Measurements from ENCODE around the gene CNTNAP4. TPM values are rescaled to one million over a fixed set of nuclear protein-coding genes. Genes with fewer than 3 reads are reported as not detected.

CNTNAP4 gene
- polyA plus RNA-seq, 1 donor (not counting 4 experiments of a cell fraction or from before 2014, with no cell fraction given), result 0.08 TPM

DNA sequence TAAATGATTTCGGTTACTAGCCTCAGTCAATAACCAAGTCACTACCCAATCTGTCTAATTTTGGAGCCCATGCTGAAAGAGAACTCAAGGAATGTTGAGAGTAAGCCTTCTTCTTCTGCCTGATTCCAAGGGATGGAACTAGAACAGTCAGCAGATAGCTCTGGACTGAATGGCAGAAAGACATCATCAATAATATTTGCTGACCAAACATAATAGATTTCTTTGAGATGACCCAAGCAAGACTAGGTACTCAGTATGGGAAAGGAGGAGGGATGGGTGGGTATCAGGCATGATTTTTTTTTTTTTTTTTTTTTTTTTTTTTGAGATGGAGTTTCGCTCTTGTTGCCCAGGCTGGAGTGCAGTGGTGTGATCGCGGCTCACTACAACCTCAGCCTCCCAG is 330.1 kb downstream of the CNTNAP4 start:
- Histone ChIP-seq H3K9me3 (ENCODE audit: control insufficient read depth, low read depth, low read length) (no peaks in the 10 kb centered on the region), H2AFZ (ENCODE audit: control insufficient read depth, low read length) (no peak overlapping the region), H3K4me1 (ENCODE audit: control insufficient read depth, extremely low read depth, insufficient read depth, low read length) (no peaks in the 10 kb centered on the region), H3K9me1 (ENCODE audit: control insufficient read depth, extremely low read depth, insufficient read depth, low read length) (no peaks in the 10 kb centered on the region), H3K36me3 (ENCODE audit: control insufficient read depth in 2 of 2, extremely low read depth in 1 of 2, insufficient read depth in 2 of 2, low read length in 2 of 2) (no peaks in the 10 kb centered on the region), H3K9ac (ENCODE audit: control insufficient read depth, extremely low read depth, insufficient read depth, low read length) (no peak overlapping the region), H3K27me3 (ENCODE audit: control insufficient read depth, extremely low read depth, insufficient read depth, low read length) (no peaks in the 10 kb centered on the region), H3K79me2 (ENCODE audit: control insufficient read depth, insufficient read depth, low read length) (no peaks in the 10 kb centered on the region), H3K4me2 (ENCODE audit: control insufficient read depth, extremely low read depth, insufficient read depth, low read depth, low read length) (no peak overlapping the region), H4K20me1 (ENCODE audit: control insufficient read depth, extremely low read depth, insufficient read depth, low read length) (no peaks in the 10 kb centered on the region), H3K4me3 (ENCODE audit: control insufficient read depth in 2 of 3, extremely low read depth in 1 of 3, insufficient read depth in 2 of 3, low read depth in 1 of 3, low read length in 3 of 3) (no peak overlapping the region), H3K27ac (ENCODE audit: control insufficient read depth, insufficient read depth, low read length) (no peak overlapping the region)
- FAIRE-seq (no peak), DNase-seq (ENCODE audit: low read depth, low spot score) (no peak)
- TF ChIP-seq, protein P1, sequence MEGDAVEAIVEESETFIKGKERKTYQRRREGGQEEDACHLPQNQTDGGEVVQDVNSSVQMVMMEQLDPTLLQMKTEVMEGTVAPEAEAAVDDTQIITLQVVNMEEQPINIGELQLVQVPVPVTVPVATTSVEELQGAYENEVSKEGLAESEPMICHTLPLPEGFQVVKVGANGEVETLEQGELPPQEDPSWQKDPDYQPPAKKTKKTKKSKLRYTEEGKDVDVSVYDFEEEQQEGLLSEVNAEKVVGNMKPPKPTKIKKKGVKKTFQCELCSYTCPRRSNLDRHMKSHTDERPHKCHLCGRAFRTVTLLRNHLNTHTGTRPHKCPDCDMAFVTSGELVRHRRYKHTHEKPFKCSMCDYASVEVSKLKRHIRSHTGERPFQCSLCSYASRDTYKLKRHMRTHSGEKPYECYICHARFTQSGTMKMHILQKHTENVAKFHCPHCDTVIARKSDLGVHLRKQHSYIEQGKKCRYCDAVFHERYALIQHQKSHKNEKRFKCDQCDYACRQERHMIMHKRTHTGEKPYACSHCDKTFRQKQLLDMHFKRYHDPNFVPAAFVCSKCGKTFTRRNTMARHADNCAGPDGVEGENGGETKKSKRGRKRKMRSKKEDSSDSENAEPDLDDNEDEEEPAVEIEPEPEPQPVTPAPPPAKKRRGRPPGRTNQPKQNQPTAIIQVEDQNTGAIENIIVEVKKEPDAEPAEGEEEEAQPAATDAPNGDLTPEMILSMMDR (optimal IDR thresholded peaks at IDR 0.05 in 1 of 3, IDR thresholded peaks at IDR 0.05 in 1 of 3, conservative IDR thresholded peaks at IDR 0.05 in 1 of 3; ENCODE audit: extremely low read depth in 1 of 3, insufficient read depth in 2 of 3, low read length in 3 of 3), result no peak
- TF ChIP-seq EZH2 (IDR thresholded peaks at IDR 0.05; ENCODE audit: low read length), result no peak
- dilution Hi-C loops (cut with MboI; ENCODE audit: extremely low pct_ligation_motif_present, low sequenced_read_pairs), result no loop called here

Small RNA genes within 50 kb of the gene (small RNA-seq; reads per million reads assigned to genes)
- gene RF00133 (ENCODE audit: insufficient read length in 3 of 3, low read depth in 3 of 3, low replicate concordance in 1 of 3) (0 reads per million in 3 experiments), gene RN7SKP233 (ENCODE audit: insufficient read length in 3 of 3, low read depth in 3 of 3, low replicate concordance in 1 of 3) (0 reads per million in 3 experiments)

Data from keratinocyte (primary cell).